NB4 (cell line): ENCODE results near the gene LCNL1.

Experiments
- DNase-seq: peaks from one replicate; pipeline ENCODE4 v3.0.0; 2010; ENCODE audit warnings: low read depth
- H3K4me3 ChIP-seq: one replicate; pipeline ENCODE4 v1.5.1; 2011; ENCODE audit warnings: mild to moderate bottlenecking, low read depth, low read length, moderate library complexity
- CTCF ChIP-seq: IDR thresholded peaks from one replicate; pipeline ENCODE4 v1.5.1; 2012; ENCODE audit warnings: low read depth, low read length
- MYC ChIP-seq: IDR thresholded peaks from 2 replicates; pipeline ENCODE4 v1.6.1; 2011; ENCODE audit warnings: low read depth, low read length
- POLR2A ChIP-seq: IDR thresholded peaks from 2 replicates; pipeline ENCODE4 v1.6.1; 2011; ENCODE audit warnings: mild to moderate bottlenecking; ENCODE audit not compliant: insufficient read length; ENCODE audit errors: extremely low read depth
- TF ChIP-seq, protein P1 (sequence below): IDR thresholded peaks from 2 replicates; pipeline ENCODE4 v1.6.1; 2011; ENCODE audit warnings: low read depth, low read length

The LCNL1 gene

GRCh38 chr9:136962163-136962562 lies 20.6 kb upstream of the LCNL1 start:
- no peak for TF ChIP-seq CTCF
- TF ChIP-seq, protein P1, sequence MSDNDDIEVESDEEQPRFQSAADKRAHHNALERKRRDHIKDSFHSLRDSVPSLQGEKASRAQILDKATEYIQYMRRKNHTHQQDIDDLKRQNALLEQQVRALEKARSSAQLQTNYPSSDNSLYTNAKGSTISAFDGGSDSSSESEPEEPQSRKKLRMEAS = no peak
- no peak for TF ChIP-seq MYC
- no peak for TF ChIP-seq POLR2A
- DNase-seq = no peak
- H3K4me3 ChIP-seq = no peak overlapping the region

- no peak for DNase-seq
- H3K4me3 ChIP-seq = no peak overlapping the region
- TF ChIP-seq POLR2A (no peak), CTCF (no peak), MYC (no peak)
- TF ChIP-seq, protein P1 = no peak
Measured at GRCh38 chr9:136962701-136963248, 20.0 kb upstream of the LCNL1 start.

DNA sequence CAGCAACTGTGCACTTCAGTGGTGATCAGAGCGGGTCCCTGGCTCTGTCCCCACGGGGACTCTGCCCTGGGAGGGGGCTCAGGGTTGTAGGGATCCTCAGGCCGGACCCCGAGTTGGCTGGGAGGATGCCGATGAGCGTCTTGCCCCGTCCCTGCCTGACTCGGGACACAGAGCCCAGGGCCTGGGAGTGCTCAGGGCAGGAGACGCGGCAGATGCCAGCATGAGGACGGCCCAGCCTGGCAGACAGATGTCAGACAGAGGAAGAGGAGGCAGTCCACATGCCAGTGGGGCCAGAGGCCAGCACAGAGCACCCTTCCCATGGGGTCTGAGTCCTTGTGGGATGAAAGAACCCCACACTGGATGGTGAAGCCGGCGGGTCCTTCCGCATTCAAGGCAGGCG lies 19.5 kb upstream of the LCNL1 start:
- no peak for DNase-seq
- TF ChIP-seq MYC = no peak
- TF ChIP-seq POLR2A = no peak
- TF ChIP-seq, protein P1 = no peak
- TF ChIP-seq CTCF = no peak
- H3K4me3 ChIP-seq = no peak overlapping the region

DNA sequence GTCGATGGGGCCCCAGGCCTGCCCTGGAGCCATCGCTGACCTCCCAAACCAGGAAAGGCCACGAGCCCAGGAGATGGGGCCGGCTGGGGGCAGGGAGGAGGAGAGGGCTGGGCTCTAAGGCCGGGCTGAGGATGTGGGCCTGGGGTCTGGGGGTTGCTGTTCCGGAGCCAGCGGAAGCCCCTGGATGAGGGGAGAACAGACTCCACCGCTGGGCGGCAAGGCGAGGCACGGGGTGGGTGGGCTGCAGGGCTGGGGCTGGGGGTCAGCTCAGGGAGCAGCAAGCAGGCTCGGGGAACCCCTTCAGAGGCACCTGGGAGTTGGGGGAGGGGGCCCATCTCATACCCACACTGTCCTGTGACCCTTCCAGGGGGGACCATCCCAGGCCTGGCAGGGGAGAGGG lies 19.0 kb upstream of the LCNL1 start:
- no peak for DNase-seq
- no peak overlapping the region for H3K4me3 ChIP-seq
- TF ChIP-seq CTCF = no peak
- no peak for TF ChIP-seq POLR2A
- TF ChIP-seq MYC = no peak
- TF ChIP-seq, protein P1 = no peak

DNA sequence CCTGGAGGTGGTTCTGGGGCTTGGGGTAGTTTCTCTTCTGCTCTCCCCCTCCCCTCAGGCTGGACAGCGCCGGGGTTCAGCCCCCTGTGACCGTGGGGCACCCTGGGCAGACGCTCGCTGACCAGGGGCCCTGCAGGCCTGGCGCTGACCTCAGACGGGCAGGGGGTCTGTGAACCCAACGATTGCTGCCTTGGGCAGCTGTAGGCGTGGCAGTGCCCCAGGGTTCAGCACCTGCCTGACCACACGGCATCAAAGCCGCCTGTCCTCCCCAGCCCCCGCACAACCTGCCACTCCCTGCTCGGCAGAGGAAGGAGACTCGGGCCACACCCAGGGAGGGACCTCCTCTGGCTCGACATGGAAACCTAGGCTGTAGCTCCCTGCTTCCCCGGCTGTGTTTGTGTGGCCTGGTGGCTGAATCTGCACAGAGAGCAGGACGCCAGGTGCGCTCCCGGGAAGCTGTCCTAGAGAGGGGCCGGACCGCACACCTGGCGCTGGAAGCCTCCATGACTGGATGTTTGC lies 18.6 kb upstream of the LCNL1 start:
- H3K4me3 ChIP-seq = no peak overlapping the region
- no peak for DNase-seq
- TF ChIP-seq MYC = no peak
- no peak for TF ChIP-seq CTCF
- TF ChIP-seq POLR2A = no peak
- TF ChIP-seq, protein P1 = no peak
